ENCODE results near the gene AP3D1.
"Not testable (repeated sequence)": the region's sequence is repeated elsewhere in the genome, so short reads cannot be mapped to it uniquely, and the experiment has no call there.

AP3D1 gene

DNA sequence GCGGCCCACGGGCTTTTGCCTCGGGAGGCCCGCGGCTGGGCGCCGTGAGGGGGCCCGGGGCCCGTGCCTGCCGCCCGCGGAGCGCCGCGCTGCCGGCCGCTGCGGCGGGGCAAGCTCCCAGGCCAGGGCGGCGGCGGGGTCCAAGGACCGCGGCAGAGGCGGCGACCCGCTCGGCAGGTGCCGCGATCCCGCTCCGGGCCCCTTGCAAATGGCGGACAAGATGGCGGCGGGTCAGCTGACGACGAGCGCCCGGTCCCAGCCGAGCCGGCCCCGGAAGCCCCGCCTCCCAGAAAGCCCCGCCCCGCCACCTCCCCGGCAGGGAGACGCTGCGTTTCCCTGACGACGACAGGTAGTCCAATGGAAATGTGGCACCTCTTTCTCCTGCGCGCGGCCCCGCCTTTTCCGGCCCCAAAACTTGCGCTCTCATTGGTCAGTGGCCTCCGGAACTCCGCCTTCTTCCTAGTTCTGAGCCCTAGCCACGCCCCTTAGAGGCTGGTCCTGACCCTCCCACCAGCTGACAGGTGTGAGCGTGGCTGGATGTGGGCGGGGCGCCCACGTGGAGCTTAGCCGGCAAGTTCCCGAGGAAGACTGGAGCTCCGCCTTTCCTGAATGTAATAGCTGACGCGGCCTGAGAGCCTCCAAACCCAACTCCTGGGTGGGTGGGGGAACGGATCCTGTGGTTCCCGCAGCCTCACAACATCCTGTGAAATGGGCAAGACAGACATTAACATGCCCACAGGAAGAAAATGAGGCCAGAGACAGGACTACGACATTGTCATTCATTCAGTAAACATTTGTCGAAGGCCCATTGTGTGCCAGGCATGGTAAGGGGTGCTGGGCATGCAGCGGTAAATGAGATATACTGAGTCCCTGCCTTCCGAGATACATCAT is at the start of gene AP3D1:
Gene AP3D1, minus strand, starts transcription at position 228 of the 891 bp plus-strand sequence. CDS start 232 bp downstream, outside the sequence.
- peak; percentile 99 to 100 for DNase-seq (ENCODE audit: low read depth in 2 of 2)

DNA sequence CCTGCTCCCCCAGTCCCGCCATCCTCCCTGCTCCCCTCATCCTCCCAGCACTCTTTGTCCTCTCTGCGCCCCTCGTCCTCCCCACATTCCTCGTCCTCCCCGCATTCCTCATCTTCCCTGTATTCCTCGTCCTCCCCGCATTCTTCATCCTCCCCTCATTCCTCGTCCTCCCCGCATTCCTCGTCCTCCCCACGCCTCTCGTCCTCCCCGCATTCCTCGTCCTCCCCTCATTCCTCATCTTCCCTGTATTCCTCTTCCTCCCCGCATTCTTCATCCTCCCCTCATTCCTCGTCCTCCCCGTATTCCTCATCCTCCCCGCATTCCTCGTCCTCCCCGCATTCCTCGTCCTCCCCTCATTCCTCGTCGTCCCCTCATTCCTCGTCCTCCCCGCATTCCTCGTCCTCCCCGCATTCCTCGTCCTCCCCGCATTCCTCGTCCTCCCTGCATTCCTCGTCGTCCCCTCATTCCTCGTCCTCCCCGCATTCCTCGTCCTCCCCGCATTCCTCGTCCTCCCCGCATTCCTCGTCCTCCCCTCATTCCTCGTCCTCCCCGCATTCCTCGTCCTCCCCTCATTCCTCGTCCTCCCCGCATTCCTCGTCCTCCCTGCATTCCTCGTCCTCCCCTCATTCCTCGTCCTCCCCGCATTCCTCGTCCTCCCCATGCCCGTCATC is 49.4 kb upstream of the AP3D1 start:
- DNase-seq (ENCODE audit: low read depth in 2 of 2): not testable (repeated sequence)

DNA sequence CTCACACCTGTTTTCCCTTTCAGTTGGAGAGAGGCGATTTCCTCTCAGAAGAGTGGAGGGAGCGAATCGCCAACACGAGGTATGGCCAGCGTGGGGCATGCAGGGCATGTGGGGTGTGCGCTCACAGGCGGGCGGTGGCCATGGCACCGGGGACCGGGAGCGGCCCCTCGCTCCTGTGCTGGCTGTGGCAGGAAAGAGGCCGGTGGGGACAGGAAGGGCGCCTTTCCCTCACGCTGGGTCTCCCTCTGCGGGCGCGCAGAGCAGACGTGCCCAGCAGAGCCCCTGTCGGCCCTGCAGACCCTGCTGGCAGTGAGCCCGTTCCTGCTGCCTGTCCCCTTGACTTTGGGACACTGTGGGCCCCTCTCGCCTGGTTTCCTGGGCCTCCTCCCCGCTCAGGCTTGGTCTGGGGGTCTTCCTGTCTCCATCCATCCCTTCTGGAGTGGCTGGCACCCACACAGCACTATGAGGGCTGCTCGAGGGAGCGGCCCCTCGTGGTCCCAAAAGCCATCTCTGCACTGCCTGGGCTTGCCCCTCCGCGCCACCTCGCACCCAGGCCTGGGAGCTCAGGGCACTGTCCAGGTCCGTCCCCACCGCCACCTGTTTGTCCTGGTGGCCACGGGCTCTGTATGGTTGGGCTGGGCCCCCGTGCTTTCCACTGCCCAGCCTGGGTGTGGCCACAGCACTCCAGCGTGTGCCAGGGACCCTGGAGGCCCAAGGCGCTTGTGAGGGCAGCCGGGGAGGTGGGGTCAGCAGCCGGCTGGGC is 48.7 kb upstream of the AP3D1 start:
- no peak for DNase-seq (ENCODE audit: low read depth in 2 of 2)

DNA sequence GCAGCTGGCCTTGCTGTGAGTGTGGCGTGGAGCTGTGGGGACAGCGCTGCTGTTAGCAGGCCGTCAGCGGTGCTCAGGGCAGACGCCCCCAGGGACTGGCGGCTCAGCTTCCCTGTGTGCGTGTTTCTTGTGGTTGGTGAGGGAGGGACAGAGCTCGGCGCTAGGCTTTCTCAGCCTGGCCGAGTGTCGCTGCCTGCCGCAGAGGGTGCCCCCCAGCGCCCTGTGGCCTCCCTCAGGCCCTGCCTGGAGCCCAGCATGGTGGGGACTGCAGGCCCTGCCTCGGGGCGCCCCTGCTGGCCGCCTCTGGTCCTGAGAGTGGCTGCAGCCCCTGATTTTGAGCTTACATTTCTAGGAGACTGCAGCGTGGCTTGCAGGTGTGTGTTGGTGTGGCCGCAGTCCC is 47.8 kb upstream of the AP3D1 start:
- DNase-seq (ENCODE audit: low read depth in 2 of 2): no peak

DNA sequence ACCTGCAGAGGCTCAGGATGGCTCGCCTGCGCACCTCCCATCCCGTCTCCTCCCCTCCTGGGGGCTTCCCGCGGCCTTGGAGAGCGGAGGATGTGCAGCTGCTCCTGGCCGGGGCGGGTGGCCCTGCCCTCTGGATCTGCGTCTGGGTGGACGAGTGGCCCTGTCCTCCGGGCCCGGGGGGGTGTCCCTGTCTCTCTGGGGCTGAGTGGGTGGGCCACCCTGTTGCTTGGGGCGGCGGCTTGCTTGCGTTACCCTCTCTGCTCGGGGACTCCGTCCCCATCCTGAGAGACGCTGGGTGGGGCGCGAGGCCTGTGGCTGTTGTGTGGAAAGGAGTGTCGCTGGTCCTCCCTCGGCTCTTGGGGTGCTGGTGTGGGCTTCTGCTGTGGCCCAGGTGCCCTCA is 47.0 kb upstream of the AP3D1 start:
- no peak for DNase-seq (ENCODE audit: low read depth in 2 of 2)

DNA sequence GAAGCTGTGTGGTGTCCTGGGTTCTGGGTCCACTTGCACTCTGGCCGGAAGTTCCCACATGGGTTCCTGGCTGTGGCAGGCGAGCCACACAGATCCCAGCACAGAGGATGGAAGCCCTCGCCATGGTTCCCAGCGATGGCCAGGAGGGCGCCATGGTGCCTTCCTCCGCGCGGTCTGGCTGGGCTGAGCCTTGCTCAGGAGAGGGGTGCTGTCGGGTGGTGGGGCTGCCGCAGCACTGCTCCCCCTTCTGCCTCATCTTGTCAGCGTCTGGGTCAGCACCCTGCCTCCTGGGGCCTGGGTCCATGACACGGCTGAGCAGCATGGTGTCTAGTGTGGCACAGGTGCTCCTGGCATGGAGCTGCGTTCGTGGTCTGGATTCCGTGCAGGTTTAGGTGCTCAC is 45.9 kb upstream of the AP3D1 start:
- no peak for DNase-seq (ENCODE audit: low read depth in 2 of 2)

DNA sequence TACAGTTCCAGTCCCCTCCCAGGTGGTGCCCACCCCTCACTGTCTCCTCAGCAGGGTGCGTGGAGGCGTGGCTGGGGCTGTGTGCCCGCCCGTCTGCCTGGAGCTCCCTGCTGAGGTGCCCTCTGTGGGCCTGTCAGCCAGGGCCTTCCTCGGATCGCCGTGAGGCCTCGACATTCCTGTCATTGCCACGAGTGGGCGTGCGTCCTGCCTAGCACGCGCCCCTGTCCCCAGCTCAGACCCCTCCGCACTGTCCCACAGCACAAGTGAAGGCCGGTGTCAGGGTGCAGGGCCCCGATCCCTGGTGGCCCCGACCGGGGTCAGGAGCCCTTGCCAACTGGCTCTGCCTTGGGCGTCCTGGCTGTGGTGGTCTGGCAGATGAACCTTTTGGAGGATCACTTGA is 44.5 kb upstream of the AP3D1 start:
- no peak for DNase-seq (ENCODE audit: low read depth in 2 of 2)

DNA sequence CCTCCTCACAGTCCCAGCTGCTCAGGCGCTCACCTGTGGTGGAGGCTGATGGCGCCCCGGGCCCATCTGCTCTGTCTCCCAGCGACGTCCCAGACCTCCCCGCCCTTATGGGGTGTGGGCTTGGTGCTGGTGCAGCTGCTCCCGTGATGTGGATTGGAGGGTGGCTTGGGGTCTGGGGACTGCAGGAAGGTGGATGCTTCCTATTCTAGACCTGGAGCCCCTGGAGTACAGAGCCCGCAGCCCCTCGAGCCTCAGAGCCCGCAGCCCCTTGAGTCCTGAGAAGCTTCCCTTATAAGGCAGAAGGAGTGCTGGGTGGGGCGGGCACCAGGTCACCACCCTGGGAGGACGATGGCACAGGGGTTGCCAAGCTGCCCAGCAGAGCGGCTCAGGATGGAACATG is 44.0 kb upstream of the AP3D1 start:
- no peak for DNase-seq (ENCODE audit: low read depth in 2 of 2)

DNA sequence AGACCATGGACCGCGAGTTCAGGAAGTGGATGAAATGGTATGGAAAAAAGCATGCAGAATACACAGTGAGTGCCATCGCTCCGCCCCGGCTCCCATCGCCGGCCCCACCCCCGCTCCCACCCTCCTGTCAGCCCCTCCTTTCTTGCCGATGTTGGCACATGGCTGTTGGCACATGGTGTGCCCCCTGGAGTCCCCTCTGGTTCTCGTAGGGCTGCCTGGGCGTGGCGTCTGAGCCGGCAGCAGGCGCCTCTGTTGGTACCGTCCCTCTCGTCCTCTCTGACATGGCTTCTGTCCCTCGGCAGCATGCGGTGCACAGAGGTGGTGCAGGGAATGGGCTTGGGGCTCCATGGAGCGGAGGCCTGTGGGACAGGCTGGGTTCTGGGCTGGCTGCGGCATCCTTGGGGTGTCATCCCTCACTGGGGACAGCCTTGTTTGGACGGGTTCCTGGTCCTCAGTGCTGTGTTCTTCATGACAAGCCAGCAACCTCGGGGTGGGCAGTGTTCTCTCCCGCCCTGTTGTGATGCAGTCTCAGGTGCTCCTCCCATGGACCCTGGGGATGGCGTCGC is 43.2 kb upstream of the AP3D1 start:
- DNase-seq (ENCODE audit: low read depth in 2 of 2): no peak

DNA sequence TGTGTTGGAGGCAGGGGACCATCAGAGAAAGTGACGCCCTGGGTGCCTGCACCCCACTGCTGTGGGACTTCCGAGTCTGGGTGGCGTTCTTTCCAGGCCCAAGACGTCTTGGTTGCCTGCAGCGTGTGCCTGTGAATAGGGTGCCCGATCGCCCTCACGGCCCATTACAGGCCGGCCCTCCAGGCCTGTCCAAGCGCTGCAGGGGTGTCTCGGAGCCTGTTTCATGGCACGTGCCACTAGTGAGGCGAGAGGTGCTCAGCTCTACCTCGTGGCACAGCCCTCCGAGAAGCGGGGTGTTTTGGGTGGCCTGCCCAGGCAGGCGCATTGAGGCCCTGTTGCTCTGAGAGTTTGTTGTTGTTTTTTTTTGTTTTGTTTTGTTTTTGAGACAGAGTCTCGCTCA is 42.4 kb upstream of the AP3D1 start:
- no peak for DNase-seq (ENCODE audit: low read depth in 2 of 2)

DNA sequence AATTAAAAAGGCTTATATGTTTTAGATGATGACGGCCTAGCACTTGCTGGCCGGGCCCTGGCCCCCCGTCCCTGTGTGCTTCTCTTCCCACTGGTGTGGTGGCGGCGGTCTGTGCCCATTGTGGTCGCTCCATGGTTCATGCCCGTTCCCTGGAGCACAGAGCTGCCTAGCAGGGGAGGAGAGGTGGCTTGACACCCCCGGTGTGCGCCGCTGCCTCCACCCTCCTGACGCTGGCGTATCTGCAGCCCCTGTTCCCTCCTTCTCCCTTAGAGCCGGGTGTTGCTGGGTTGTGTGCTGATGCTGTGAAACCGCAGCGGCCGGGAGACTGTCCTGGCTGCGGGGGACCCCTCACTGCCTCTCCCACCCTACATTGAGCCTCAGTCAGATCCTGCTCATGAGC is 41.5 kb upstream of the AP3D1 start:
- DNase-seq (ENCODE audit: low read depth in 2 of 2): no peak

DNA sequence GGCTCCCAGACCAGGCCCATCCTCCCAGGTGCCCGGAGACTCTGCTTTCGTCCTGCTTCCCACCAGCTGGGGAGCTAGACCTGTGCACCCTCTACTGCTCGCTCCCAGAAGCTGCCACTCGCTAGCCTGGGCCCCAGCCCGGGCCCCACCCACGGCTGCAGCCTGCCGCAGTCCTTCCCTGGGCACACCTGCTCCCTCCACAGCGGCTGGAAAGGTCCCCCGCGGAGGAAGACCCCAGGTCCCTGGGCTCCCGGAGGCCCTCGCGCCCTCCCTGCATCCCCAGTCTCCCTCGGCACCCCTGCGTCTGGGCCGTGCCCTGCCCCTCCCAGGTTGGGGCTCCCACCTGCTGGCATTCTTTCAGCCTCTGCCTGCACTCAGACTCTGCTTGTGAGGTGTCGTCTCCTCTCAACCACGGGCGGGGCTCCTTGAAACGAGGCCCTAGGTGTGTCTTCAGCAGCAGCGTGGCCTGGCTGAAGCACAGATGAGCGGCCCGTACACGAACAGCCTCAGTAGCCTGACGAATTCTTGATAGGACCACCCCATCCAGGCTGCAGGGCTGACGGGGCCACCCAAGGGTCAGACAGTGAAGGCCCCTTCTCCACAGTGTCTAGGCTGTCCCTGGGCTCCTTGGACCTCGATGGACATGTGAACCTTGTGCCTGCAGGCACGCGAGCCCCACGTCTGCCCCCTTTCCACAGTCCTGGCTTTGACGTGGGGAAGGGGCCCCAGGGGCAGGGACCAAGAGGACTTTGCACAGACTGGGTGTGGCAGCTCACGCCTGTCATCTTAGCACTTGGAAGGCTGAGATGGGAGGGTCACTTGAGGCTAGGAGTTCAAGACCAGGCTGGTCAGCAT is 40.3 kb upstream of the AP3D1 start:
- no peak for DNase-seq (ENCODE audit: low read depth in 2 of 2)

DNA sequence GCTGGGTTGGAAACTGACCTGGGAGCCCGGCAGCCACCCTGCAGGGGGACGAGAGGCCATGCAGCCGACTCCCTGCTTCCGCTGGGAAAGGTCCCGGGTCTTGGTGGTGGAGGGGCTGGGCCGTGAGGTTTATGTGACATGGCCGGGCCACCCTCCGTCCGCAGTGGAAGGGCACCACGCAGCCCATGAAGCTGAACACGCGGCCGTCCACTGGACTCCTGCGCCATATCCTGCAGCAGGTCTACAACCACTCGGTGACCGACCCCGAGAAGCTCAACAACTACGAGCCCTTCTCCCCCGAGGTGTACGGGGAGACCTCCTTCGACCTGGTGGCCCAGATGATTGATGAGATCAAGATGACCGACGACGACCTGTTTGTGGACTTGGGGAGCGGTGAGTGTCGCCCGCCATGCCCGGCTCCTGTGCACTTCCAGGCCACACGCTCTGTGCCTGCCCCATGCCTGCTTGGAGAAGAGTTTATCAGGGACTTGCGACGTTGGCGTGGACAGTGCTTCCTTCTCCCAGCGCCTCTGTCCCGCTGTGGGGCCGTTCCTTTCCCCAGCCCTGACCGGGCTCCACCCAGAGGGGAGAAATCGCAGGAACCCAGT is 39.6 kb upstream of the AP3D1 start:
- no peak for DNase-seq (ENCODE audit: low read depth in 2 of 2)

DNA sequence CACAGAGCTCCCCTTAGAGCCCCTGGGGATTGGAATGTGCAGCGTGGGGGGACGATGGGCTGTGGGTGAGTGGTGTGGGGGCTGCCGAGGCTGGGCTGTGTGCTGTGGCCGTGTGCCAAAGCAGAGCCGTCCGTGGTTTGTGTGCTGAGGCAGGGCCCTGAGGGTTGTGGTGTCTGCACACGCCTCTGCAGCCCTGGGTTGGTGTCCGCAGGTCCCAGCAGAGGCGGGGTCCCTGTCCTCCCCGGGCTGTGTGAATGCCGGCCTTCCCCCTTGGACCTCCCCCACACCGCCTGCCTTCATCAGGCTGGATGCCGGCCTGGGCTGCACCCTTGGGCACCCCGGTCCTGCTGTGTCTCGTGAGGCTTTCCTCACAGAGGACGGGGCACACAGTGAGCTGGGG is 38.5 kb upstream of the AP3D1 start:
- no peak for DNase-seq (ENCODE audit: low read depth in 2 of 2)

DNA sequence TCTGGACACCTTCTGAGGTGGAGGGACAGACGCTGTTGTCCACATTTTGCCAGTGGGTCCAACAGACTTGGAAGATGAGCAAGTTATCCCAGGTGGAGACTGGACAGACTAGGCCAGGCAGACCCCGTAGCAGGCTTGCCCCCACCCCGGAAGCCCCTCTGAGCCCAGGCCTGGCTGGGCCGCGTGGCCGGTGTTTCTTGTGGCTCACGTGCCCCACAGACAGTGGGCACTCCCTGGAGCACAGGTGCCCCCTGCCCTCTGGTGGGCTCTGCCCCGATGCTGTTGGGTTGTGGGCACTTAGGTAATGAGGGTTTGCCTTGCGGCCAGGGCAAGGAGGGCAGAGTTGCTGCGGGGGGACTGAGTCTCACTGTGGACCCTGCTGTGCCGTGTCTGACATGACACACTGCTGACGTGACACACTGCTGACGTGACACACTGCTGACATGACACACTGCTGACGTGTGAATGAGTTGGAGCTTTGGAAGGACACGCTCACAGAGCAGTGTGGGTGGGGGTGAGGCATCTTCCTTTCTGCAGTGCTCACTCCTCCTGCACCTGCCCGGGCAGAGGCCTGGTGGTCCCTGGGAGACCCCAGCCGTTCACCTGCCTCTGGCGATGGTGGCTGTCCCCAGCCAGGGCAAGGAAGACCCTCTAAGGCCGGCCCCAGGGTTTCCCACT is 37.5 kb upstream of the AP3D1 start:
- DNase-seq (ENCODE audit: low read depth in 2 of 2): peak in 1 of 2 donors; percentile 13

DNA sequence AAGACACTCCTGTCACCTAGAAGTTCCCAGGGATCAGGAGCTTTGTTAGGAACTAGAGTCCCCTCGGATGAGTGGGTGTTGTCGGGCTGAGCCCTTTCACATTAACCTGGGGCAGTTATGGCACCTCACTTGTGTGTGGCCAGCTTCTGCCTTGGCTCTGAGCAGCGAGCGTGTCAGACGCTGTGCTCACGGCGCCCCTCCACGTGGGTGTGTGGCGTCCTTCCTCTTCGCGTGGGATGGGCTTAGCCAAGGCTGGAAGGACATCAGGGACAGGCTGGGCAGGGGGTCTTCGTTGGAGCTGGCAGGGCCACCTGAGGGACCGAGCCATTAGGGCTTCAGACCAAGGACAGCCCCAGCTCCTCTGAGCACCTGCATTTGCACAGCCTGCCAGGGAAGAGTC is 35.8 kb upstream of the AP3D1 start:
- DNase-seq (ENCODE audit: low read depth in 2 of 2): no peak

DNA sequence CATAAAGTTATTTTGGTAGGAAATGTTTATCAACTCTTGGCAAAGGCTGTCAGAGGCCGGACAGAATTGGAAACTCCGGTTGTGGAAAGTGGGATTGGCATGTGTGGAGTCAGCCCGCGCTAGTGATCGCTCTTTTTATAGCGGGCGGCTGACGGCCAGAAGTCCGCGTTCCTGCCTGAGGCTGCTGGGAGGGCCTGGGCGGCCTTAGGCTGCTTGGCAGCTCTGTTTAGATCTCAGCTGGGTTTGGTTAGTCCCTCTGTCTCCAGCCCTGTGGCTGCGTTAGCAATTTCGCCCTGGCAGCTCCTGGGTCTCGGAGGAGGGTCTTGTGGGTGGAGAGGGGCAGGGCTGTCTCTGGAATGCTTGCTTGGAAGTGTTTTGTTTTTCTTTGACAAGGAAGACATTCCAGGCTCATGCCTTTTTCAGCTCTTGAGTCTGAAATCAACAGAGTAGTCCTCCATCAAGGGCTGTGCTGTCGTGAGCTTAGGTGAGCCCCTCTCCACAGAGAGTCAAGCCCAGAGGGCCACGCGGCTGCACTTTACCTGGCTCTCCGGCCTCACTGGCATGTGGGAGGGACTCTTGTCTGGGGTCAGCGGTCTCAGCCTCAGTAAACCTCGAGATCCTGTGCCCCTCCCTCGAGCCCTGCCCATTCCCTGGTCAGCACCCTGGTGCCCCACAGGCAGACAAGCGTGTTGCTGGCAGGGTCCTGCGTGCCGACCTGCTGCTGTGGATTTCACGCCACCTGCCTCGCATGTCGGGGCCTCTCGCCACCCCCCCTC is 34.9 kb upstream of the AP3D1 start:
- no peak for DNase-seq (ENCODE audit: low read depth in 2 of 2)

DNA sequence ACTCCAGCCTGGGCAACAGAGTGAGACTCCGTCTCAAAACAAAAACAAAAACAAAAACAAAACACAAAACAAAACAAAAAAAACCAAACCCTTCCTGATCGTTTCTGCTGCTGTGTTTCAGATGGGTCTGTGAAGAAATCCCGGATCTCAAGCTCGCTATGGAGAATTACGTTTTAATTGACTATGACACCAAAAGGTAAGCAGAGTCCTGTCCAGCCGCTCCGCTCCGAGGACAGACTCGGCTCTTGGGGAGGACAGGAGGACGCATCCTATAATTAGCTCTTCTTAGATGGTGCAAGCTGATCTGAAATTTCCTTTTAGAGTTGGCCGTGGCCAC is 34.3 kb upstream of the AP3D1 start:
- no peak for DNase-seq (ENCODE audit: low read depth in 2 of 2)

DNA sequence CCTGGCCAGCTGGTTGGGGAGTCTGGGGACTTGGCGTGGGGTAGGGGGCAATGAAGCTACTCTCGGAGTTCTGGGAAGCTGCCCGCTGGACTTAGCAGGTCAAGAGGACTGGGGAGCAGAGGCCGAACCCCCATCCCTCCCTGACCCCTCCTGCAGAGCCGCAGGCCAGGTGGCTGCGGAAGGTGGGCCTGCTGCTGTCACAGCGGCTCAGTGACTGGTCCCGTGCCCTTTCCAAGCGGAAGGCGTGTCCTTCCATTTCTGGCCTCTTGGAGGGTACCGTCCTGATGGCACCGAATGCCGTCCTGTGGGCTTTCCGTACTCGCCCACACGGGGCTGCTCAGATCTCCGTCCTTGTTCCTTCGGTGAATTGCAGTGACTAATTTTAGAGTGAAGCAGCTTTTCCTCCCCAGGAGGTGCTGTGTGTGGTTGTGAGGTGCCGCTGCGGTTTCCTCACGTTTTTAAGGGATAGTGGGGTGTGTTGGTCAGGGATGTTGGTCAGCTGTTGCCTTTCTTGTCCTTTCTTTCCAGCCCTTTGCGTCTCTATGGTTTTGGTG is 33.1 kb upstream of the AP3D1 start:
- no peak for DNase-seq (ENCODE audit: low read depth in 2 of 2)

Measured in activated CD8-positive, alpha-beta memory T cell treated with anti-CD3 and anti-CD28 coated beads for 4 hours (primary cell).